ENCODE measurements around the gene GFOD1. TPM values are rescaled to one million over a fixed set of nuclear protein-coding genes. Genes with fewer than 3 reads are reported as not detected.

Gene GFOD1
- total RNA-seq, 4 donors from 2014 or later: 16.1 to 30.7 (median 22.9) TPM

GRCh38 chr6:13375360-13375878 lies 112.0 kb downstream of the GFOD1 start:
- 70 to 79% methylated on average over 8 to 9 of the region's 9 CpGs for WGBS, 2 donors
- DNase-seq: no peak
- Histone ChIP-seq H3K36me3 (peaks cover 0 to 5% (median 0%) of the 10 kb centered on the region in 3 donors), H3K27me3 (no peaks in the 10 kb centered on the region), H3K4me1 (peaks cover 0 to 40% (median 21%) of the 10 kb centered on the region in 3 donors), H3K4me3 (no peak overlapping the region), H3K9me3 (no peaks in the 10 kb centered on the region), H3K27ac (no peak overlapping the region)
- TF ChIP-seq POLR2A (IDR thresholded peaks at IDR 0.05) (no peak), CTCF (IDR thresholded peaks at IDR 0.05) (no peak)
- intact Hi-C loops (cut with DNase I): no loop called here

GRCh38 chr6:13373919-13374318 lies 113.5 kb downstream of the GFOD1 start:
- peaks cover 0 to 5% (median 0%) of the 10 kb centered on the region in 3 donors for H3K36me3 ChIP-seq
- 71 to 100% methylated on average over 1 of the region's 1 CpG for WGBS, 2 donors

GRCh38 chr6:13373488-13373886 lies 113.9 kb downstream of the GFOD1 start:
- intact Hi-C loops (cut with DNase I): no loop called here
- Histone ChIP-seq H3K4me1 (peaks cover 0 to 32% (median 10%) of the 10 kb centered on the region in 3 donors), H3K27me3 (no peaks in the 10 kb centered on the region), H3K27ac (no peak overlapping the region), H3K9me3 (no peaks in the 10 kb centered on the region), H3K36me3 (peaks cover 0 to 5% (median 0%) of the 10 kb centered on the region in 3 donors), H3K4me3 (no peak overlapping the region)
- WGBS, 2 donors: 54 to 62% methylated on average over 1 of the region's 1 CpG
- DNase-seq: no peak
- no peak for TF ChIP-seq POLR2A (IDR thresholded peaks at IDR 0.05)
- no peak for TF ChIP-seq CTCF (IDR thresholded peaks at IDR 0.05)

More at GRCh38 chr6:13373919-13374318, 113.5 kb downstream of the GFOD1 start:
- H3K9me3 ChIP-seq: no peaks in the 10 kb centered on the region
- DNase-seq: no peak
- peaks cover 0 to 32% (median 10%) of the 10 kb centered on the region in 3 donors for H3K4me1 ChIP-seq
- H3K27me3 ChIP-seq: no peaks in the 10 kb centered on the region
- no peak overlapping the region for H3K4me3 ChIP-seq
- no peak overlapping the region for H3K27ac ChIP-seq
- intact Hi-C loops (cut with DNase I): no loop called here
- TF ChIP-seq POLR2A (IDR thresholded peaks at IDR 0.05) (no peak), CTCF (IDR thresholded peaks at IDR 0.05) (no peak)

- peaks cover 0 to 37% (median 14%) of the 10 kb centered on the region in 3 donors for H3K4me1 ChIP-seq
- TF ChIP-seq POLR2A (IDR thresholded peaks at IDR 0.05) (no peak), CTCF (IDR thresholded peaks at IDR 0.05) (no peak)
- intact Hi-C loops (cut with DNase I): no loop called here
- no peak overlapping the region for H3K27ac ChIP-seq
- no peak overlapping the region for H3K4me3 ChIP-seq
- WGBS, 2 donors: 70 to 80% methylated on average over 9 of the region's 9 CpGs
- H3K9me3 ChIP-seq: no peaks in the 10 kb centered on the region
- peaks cover 0 to 5% (median 0%) of the 10 kb centered on the region in 3 donors for H3K36me3 ChIP-seq
- no peak for DNase-seq
- no peaks in the 10 kb centered on the region for H3K27me3 ChIP-seq
Observed at GRCh38 chr6:13372688-13373487, 114.5 kb downstream of the GFOD1 start.

GRCh38 chr6:13372076-13372475 lies 115.3 kb downstream of the GFOD1 start:
- Histone ChIP-seq H3K27me3 (no peaks in the 10 kb centered on the region), H3K36me3 (peaks cover 0 to 1% (median 0%) of the 10 kb centered on the region in 3 donors), H3K27ac (peak overlapping the region in 2 of 4 donors; percentile 10 to 15), H3K4me1 (peaks cover 0 to 45% (median 19%) of the 10 kb centered on the region in 3 donors), H3K9me3 (no peaks in the 10 kb centered on the region), H3K4me3 (no peak overlapping the region)
- 73 to 77% methylated on average over 6 of the region's 6 CpGs for WGBS, 2 donors
- DNase-seq: no peak
- intact Hi-C loops (cut with DNase I): no loop called here
- TF ChIP-seq CTCF (IDR thresholded peaks at IDR 0.05) (no peak), POLR2A (IDR thresholded peaks at IDR 0.05) (no peak)

All from esophagus squamous epithelium (tissue), 5 donors.